Peyer's patch (tissue), 4 donors: Measurements from ENCODE around the gene SYNDIG1. TPM values are rescaled to one million over a fixed set of nuclear protein-coding genes. Genes with fewer than 3 reads are reported as not detected.
A peak's percentile ranks its signal among the peaks of the same experiment; 100 is the strongest.

ENCODE experiments used
- DNase-seq, 3 donors: peaks; one replicate each; pipeline ENCODE4 v3.0.0-alpha.2; 2017 to 2019
- H3K27ac ChIP-seq, 4 donors: fragments of 200-600 bp; sonication (generic); one replicate each; pipeline ENCODE4 v1.5.1; 2016 to 2019
- H3K27me3 ChIP-seq, 2 donors: fragments of 200-600 bp; sonication (generic); one replicate each; pipeline ENCODE4 v1.5.1; 2019
- H3K36me3 ChIP-seq, 3 donors: fragments of 200-600 bp; sonication (generic); one replicate each; pipeline ENCODE4 v1.5.1; 2016 to 2019
- H3K4me1 ChIP-seq, 4 donors: fragments of 200-600 bp; sonication (generic); one replicate each; pipeline ENCODE4 v1.5.1; 2016 to 2019
- H3K4me3 ChIP-seq, 4 donors: fragments of 200-600 bp; sonication (generic); 1 replicate in 3 of 4; 2 replicates in 1 of 4; pipeline ENCODE4 v1.5.1; 2016 to 2019; ENCODE audit warnings: mild to moderate bottlenecking in 1 of 4
- H3K9me3 ChIP-seq, 4 donors: fragments of 200-600 bp; sonication (generic); one replicate each; pipeline ENCODE4 v1.5.1; 2016 to 2019; ENCODE audit warnings: mild to moderate bottlenecking in 1 of 4
- POLR2A ChIP-seq, 2 donors: fragments of 450-650 bp; IDR thresholded peaks; one replicate each; pipeline ENCODE4 v1.5.1; 2017; ENCODE audit warnings: antibody characterized with exemption in 2 of 2, mild to moderate bottlenecking in 2 of 2, moderate library complexity in 2 of 2
- total RNA-seq, 4 donors: library from RNA; depleted of rRNA; stranded (reverse); fragments of >200 nt; gene quantifications; one replicate each; pipeline ENCODE4 v1.1.0, GENCODE V29; 2016
- TF ChIP-seq, protein P1 (sequence below), 6 experiments: fragments of 450-650 bp in 4 of 6; fragments of 200-600 bp in 2 of 6; sonication (generic) in 1 of 6; IDR thresholded peaks; one replicate each; pipeline ENCODE4 v1.5.1; 2017 to 2019; ENCODE audit warnings: antibody characterized with exemption in 6 of 6, mild to moderate bottlenecking in 3 of 6, moderate library complexity in 1 of 6

Gene SYNDIG1
- total RNA-seq, 4 donors from 2014 or later = 0.76 to 1.7 TPM; not detected in 2

DNA sequence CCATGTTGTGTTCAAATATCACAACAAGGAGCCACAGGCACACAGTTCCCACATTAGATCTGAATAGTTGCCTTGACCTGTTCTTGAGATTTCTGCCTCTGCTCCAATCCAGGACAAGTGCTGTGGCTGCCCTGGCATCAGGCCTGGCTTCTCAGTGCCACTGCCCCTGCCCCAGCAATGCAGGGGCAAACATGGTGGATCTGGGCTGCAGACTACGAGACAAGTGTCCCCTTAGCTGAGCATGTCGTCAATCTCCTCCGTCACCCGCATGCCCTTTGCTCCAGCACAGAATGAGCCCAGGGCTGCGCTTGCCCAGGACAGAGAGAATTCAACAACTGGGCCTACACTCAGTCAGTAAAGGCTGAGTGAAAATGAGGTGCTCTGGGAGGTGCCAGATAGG is 201.6 kb downstream of the SYNDIG1 start:
- no peaks in the 10 kb centered on the region for H3K36me3 ChIP-seq
- no peak overlapping the region for H3K27ac ChIP-seq
- H3K27me3 ChIP-seq = no peaks in the 10 kb centered on the region
- no peak overlapping the region for H3K4me3 ChIP-seq
- no peaks in the 10 kb centered on the region for H3K9me3 ChIP-seq
- H3K4me1 ChIP-seq = no peaks in the 10 kb centered on the region
- DNase-seq = peak in 2 of 3 donors; percentile 15 to 16
- no peak for TF ChIP-seq POLR2A (IDR thresholded peaks at IDR 0.05)
- TF ChIP-seq, protein P1, sequence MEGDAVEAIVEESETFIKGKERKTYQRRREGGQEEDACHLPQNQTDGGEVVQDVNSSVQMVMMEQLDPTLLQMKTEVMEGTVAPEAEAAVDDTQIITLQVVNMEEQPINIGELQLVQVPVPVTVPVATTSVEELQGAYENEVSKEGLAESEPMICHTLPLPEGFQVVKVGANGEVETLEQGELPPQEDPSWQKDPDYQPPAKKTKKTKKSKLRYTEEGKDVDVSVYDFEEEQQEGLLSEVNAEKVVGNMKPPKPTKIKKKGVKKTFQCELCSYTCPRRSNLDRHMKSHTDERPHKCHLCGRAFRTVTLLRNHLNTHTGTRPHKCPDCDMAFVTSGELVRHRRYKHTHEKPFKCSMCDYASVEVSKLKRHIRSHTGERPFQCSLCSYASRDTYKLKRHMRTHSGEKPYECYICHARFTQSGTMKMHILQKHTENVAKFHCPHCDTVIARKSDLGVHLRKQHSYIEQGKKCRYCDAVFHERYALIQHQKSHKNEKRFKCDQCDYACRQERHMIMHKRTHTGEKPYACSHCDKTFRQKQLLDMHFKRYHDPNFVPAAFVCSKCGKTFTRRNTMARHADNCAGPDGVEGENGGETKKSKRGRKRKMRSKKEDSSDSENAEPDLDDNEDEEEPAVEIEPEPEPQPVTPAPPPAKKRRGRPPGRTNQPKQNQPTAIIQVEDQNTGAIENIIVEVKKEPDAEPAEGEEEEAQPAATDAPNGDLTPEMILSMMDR (IDR thresholded peaks at IDR 0.05) = no peak

DNA sequence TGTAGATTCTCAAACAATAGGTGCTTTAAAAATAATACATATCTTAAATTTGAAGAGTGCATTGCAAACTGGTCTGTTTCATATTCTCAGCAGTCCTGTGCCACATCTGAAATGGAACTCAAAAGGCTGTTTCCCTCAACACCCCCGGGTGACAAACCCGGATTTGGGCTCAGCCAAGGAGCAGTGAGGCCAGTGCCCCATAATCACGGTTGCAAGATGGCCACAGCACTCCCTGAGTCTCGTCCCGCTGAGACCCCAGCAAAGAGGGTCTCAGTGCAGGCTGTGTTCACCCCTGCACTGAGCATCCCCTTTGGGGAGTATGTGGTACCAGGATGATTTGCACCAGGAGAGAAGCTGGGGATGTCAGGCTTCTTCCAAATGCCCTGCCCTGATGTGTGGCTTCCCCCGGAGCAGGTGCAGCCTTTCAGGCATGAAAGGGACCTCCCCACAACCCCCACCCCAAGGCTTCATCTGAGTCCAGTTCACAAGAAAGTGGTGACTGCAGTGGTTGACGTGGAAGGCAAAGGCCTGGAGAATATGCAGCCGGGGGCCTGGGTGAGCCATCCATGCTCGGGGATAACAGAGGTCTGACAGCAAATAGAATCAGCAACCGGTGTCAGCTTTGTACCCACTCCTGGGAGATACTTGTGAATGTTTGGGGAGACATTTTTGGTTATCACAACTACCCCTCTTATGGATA is 202.9 kb downstream of the SYNDIG1 start:
- Histone ChIP-seq H3K27me3 (no peaks in the 10 kb centered on the region), H3K27ac (no peak overlapping the region), H3K9me3 (no peaks in the 10 kb centered on the region), H3K4me3 (no peak overlapping the region), H3K36me3 (no peaks in the 10 kb centered on the region), H3K4me1 (no peaks in the 10 kb centered on the region)
- TF ChIP-seq POLR2A (IDR thresholded peaks at IDR 0.05) = no peak
- TF ChIP-seq, protein P1 (IDR thresholded peaks at IDR 0.05) = no peak
- DNase-seq = peak in 1 of 3 donors; percentile 12

DNA sequence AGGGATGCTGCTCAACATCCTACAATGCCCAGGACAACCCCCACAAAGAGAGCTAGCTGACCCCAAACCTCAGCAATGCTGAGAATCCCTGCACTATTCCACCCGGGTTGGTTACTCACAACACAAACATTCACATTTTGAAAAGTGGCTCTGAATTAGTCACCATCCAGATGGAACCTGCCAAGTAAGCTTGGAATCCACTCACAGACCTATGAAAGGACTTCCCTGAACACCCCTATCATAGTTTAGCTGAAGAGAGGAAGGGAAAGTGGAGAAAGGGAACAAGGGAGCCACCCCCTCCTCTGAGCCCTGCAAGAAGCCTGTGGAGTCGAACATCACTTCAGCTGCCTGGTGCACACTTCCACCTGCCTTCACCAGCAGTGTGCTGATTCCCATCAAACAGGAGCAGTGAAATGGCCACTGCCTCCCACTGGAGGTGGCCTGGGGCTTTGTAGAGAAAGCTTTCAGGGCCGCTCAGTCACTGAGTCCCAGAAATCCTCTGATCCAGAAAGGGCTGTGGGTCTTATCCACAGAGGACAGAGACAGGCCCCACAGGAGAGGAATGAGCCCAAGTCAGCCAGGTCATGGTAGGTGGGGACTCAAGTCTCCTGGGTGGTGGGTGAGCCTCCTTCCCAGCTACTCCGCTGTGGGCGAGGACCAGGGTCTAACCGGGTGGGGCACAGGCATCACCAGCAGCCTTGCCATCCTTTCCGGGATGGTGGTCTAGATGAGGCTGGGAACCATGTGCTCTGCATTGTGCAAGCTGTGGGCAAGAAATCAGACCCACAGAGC is 203.7 kb downstream of the SYNDIG1 start:
- no peak overlapping the region for H3K4me3 ChIP-seq
- no peak overlapping the region for H3K27ac ChIP-seq
- H3K36me3 ChIP-seq = no peaks in the 10 kb centered on the region
- no peak for TF ChIP-seq POLR2A (IDR thresholded peaks at IDR 0.05)
- TF ChIP-seq, protein P1 (IDR thresholded peaks at IDR 0.05) = no peak
- peak in 1 of 3 donors; percentile 19 for DNase-seq
- no peaks in the 10 kb centered on the region for H3K4me1 ChIP-seq
- H3K27me3 ChIP-seq = no peaks in the 10 kb centered on the region
- no peaks in the 10 kb centered on the region for H3K9me3 ChIP-seq

DNA sequence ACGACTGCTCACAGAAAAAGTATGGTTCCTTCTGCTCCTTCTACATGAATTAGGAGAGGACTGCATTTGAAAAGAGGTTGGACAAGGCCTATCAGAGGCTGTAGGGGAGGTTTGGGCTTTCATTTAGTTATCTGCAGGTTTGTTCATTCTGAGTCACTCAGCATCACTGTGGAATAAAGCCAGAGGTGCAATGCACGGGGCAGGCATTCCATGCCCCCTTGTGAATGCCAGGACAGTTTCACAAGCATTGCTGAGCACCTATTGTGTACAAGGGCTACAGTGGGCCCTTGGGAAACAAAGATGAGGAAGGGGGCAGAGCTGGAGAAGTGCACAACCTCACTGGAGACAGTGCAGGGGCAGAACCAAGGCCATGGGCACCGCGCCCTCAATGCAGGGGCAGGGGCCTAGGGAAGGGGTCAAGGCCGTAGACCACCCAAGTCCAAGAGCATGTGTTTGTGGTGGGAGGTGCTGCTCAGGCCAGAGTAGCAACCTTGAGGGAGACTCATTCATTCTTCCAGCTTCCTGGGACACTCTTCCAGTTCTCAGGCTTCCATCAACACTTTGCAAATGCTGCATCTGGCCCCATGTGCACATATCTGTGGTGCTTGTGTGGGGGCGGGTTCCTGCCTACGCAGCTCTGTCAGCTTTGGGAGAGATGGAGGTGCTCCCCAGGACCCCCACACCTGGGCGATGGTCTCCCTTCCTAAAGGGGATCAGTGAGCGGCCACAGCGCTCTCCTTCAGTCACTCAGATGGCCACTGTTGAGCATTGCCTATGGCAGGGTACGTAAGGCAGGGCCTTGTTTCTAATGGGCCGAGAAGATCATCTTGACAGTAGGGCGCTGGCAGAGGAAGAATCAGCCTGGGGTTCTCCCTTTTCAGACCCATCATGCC is 204.5 kb downstream of the SYNDIG1 start:
- H3K9me3 ChIP-seq = no peaks in the 10 kb centered on the region
- H3K4me3 ChIP-seq = no peak overlapping the region
- no peak for TF ChIP-seq POLR2A (IDR thresholded peaks at IDR 0.05)
- TF ChIP-seq, protein P1 (IDR thresholded peaks at IDR 0.05) = no peak
- no peaks in the 10 kb centered on the region for H3K36me3 ChIP-seq
- H3K27ac ChIP-seq = no peak overlapping the region
- no peaks in the 10 kb centered on the region for H3K27me3 ChIP-seq
- H3K4me1 ChIP-seq = no peaks in the 10 kb centered on the region
- peak in 1 of 3 donors; percentile 12 for DNase-seq

DNA sequence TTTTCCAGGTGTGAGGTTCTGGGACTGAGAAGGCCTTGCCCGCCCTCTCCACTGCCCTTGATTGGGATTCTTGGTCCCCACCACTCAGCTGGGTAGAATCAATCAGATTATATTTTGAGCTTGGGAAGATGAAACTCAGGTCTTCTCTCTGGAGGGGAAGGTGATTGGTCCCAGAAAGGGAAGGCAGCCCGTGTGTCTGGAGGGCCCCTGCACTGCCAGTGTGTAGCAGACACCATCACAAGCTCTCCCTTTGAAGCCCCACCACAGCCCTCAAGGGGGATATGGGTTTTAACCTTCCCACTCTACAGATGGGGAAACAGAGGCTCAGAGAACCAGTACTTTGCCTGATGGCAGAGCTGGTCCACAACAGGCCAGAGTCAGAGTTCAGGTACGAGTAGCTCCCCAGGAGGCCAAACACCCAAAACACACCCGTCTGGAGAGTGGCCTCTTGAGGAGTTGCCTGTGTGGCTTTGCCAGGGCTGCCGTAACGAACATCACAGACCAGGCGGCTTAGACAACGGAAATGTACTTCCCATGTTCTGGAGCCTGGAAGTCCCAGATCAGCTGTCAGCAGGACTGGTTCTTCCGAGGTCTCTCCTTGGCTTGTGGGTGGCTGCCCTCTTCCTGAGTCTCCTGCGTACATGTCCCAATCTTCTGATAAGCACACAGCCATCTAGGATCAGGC is 205.6 kb downstream of the SYNDIG1 start:
- no peaks in the 10 kb centered on the region for H3K9me3 ChIP-seq
- no peak overlapping the region for H3K4me3 ChIP-seq
- peak in 1 of 3 donors; percentile 24 for DNase-seq
- no peak overlapping the region for H3K27ac ChIP-seq
- no peaks in the 10 kb centered on the region for H3K4me1 ChIP-seq
- H3K27me3 ChIP-seq = no peaks in the 10 kb centered on the region
- no peak for TF ChIP-seq POLR2A (IDR thresholded peaks at IDR 0.05)
- TF ChIP-seq, protein P1 (IDR thresholded peaks at IDR 0.05) = no peak
- H3K36me3 ChIP-seq = no peaks in the 10 kb centered on the region
